GM10266 (cell line): ENCODE results near the gene EID3.
"Not testable (repeated sequence)": the region's sequence is repeated elsewhere in the genome, so short reads cannot be mapped to it uniquely, and the experiment has no call there.

Source experiments
- DNase-seq: peaks from one replicate; pipeline ENCODE4 v3.0.0; 2012; ENCODE audit errors: extremely low spot score
- TF ChIP-seq, protein P1 (sequence below): IDR thresholded peaks from 2 replicates; pipeline ENCODE4 v1.5.1; 2012; ENCODE audit warnings: mild to moderate bottlenecking, low read depth; ENCODE audit not compliant: control insufficient read depth, insufficient read depth; ENCODE audit errors: missing control alignments

The EID3 gene

DNA sequence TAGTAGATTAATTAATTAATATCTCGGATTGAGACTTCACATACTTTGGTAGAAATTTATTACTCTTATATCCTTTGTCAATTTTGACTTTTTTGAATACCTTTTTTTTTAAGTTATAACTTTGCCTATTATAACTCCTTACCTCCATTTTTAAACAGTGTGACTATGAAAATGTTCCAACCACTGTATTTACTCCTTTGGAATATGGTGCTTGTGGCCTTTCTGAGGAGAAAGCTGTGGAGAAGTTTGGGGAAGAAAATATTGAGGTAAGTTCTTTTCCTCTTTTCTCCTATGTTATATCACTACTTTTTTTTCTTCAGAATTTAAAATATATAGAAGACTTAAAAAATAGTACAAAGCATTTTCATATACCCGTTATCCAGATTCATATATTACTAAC lies 27.8 kb downstream of the EID3 start:
- TF ChIP-seq, protein P1, sequence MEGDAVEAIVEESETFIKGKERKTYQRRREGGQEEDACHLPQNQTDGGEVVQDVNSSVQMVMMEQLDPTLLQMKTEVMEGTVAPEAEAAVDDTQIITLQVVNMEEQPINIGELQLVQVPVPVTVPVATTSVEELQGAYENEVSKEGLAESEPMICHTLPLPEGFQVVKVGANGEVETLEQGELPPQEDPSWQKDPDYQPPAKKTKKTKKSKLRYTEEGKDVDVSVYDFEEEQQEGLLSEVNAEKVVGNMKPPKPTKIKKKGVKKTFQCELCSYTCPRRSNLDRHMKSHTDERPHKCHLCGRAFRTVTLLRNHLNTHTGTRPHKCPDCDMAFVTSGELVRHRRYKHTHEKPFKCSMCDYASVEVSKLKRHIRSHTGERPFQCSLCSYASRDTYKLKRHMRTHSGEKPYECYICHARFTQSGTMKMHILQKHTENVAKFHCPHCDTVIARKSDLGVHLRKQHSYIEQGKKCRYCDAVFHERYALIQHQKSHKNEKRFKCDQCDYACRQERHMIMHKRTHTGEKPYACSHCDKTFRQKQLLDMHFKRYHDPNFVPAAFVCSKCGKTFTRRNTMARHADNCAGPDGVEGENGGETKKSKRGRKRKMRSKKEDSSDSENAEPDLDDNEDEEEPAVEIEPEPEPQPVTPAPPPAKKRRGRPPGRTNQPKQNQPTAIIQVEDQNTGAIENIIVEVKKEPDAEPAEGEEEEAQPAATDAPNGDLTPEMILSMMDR: no peak
- DNase-seq: no peak

DNA sequence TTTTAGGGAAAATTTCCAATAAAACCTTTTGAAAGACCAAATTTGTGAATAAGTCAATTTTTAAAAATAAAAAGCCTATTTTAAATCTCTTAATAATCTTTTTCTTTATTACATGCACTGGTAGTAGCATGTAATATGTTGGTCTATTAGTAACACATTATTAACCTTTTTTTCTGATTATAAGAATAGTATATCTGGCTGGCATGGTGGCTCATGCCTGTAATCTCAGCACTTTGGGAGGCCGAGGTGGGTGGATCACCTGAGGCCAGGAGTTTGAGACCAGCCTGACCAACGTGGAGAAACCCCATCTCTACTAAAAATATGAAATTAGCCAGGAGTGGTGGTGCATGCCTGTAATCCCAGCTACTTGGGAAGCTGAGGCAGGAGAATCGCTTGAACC lies 28.7 kb downstream of the EID3 start:
- not testable (repeated sequence) for DNase-seq

GRCh38 chr12:104333692-104334255 lies 30.2 kb downstream of the EID3 start:
- DNase-seq: no peak
- TF ChIP-seq, protein P1: no peak

DNA sequence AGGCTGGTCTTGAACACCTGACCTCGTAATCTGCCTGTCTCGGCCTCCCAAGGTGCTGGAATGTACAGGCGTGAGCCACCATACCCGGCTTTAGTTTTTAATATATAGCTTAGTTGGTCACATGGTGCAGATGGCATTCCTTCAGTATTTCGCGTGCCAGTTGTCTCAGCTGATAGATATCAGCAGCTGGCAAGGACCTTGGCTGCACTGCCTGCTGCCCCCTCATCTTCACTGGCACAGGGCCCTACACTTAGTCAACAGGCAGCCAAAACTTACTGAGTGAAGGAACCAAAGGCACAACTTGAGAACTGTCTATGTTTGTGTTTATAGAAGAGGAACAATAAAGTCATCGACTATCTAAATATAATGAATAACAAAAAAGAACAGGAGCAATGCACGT lies 31.0 kb downstream of the EID3 start:
- DNase-seq: no peak
- TF ChIP-seq, protein P1: no peak

DNA sequence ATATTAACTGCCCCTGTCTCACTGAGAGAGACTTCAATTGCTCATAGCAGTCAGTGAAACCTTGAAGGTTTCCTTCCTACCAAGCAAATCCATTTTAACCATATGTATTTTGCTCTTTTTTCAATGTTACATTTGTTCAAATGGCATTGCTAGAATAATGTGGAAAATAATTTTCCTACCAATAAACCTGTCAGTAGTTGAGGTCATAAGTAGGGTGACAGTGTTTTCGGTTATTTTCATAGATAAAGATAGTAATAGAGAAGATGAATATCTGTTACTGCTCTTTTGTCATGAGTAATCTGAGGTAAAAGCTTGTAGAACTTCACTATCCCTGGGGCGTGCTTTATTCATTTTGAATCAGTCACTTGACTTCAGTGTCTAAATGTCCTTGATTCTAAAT lies 32.6 kb downstream of the EID3 start:
- TF ChIP-seq, protein P1: no peak
- no peak for DNase-seq

DNA sequence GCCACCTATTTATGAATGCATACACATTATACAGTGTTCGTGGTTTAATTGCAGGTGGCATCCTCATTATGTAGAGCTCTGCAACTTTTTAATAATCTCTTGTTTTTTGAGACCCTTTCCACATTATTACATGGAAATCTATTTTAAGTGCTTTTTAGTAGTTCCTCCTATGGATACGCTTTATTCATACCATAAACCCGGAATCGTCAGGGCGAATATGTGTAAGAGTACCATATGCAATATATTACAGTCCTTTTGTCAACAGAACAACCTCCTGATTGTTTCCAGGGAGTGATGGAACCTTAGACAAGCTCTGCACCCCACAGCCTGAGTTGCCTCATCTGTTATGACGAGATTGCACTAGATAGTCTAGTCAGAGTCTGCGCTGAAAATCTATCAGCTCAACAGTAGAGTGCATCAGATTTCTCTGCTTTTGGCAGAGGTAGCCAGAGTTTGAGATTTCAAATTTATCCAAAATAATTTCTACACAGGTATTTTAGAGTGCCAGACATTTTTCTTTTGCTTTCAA lies 33.6 kb downstream of the EID3 start:
- TF ChIP-seq, protein P1: no peak
- no peak for DNase-seq

- TF ChIP-seq, protein P1: no peak
- DNase-seq: no peak
Observed at GRCh38 chr12:104339663-104340062, 36.1 kb downstream of the EID3 start.

GRCh38 chr12:104340177-104340576 lies 36.6 kb downstream of the EID3 start:
- TF ChIP-seq, protein P1: no peak
- DNase-seq: no peak
